ENCODE measurements around the gene ZNF710. TPM values are rescaled to one million over a fixed set of nuclear protein-coding genes. Genes with fewer than 3 reads are reported as not detected.

Gene ZNF710
- total and polyA plus RNA-seq, 9 of the 15 experiments (the other 6 are each of a cell fraction or from before 2014, with no cell fraction given): 0.56 to 14.2 (median 5.2) TPM

- TF ChIP-seq KLF10 (CRISPR knock-in tag; IDR thresholded peaks at IDR 0.05) (no peak), MXI1 (IDR thresholded peaks at IDR 0.05; ENCODE audit: low read depth, low read length) (no peak), TAF7 (tag; IDR thresholded peaks at IDR 0.05) (no peak), NFE2L1 (tag; IDR thresholded peaks at IDR 0.05; ENCODE audit: borderline replicate concordance, low read depth) (peak; percentile 90), COPS2 (conservative IDR thresholded peaks at IDR 0.05) (no peak), TFAP4 (CRISPR knock-in tag; IDR thresholded peaks at IDR 0.05; ENCODE audit: borderline replicate concordance) (no peak), ARNT (IDR thresholded peaks at IDR 0.05) (peak in 1 of 2 experiments; percentile 86; a peak in 2 of 4 replicates), CHAMP1 (IDR thresholded peaks at IDR 0.05) (no peak), FIP1L1 (IDR thresholded peaks at IDR 0.05; ENCODE audit: low read depth, low read length, poor library complexity, severe bottlenecking) (no peak), CREBBP (IDR thresholded peaks at IDR 0.05; ENCODE audit: low read depth, low read length) (no peak), SMARCB1 (IDR thresholded peaks at IDR 0.05; ENCODE audit: insufficient read length, low read depth) (peak; percentile 89), ATF2 (CRISPR knock-in tag; IDR thresholded peaks at IDR 0.05) (no peak), ZFX (CRISPR knock-in tag; IDR thresholded peaks at IDR 0.05) (0 out of 2 replicates have a peak, but pooled peaks have one; percentile 29), DEAF1 (CRISPR knock-in tag; IDR thresholded peaks at IDR 0.05) (no peak), NUFIP1 (IDR thresholded peaks at IDR 0.05; ENCODE audit: partially characterized antibody) (peak; percentile 35), ARID4B (CRISPR knock-in tag; IDR thresholded peaks at IDR 0.05) (no peak), HNRNPLL (IDR thresholded peaks at IDR 0.05; ENCODE audit: low read depth, low read length, poor library complexity, severe bottlenecking) (no peak)
Measured at GRCh38 chr15:90037961-90038631, 37.0 kb downstream of the ZNF710 start (continued).

Measured in K562 (cell line).